ENCODE results near the gene ALG5.
A peak's percentile ranks its signal among the peaks of the same experiment; 100 is the strongest.

ALG5 gene

GRCh38 chr13:36999054-36999714, at the start of gene ALG5:
Gene ALG5, minus strand, starts transcription at chr13:36999340. Its CDS starts 40 bp downstream, at chr13:36999300.
- DNase-seq (ENCODE audit: low read depth in 1 of 2, low spot score in 1 of 2): peak; percentile 84 to 93

GRCh38 chr13:37047846-37048245, 48.7 kb upstream of the ALG5 start:
- DNase-seq (ENCODE audit: low read depth in 1 of 2, low spot score in 1 of 2): no peak

GRCh38 chr13:37047032-37047431, 47.9 kb upstream of the ALG5 start:
- DNase-seq (ENCODE audit: low read depth in 1 of 2, low spot score in 1 of 2): no peak

GRCh38 chr13:37046062-37046461, 46.9 kb upstream of the ALG5 start:
- DNase-seq (ENCODE audit: low read depth in 1 of 2, low spot score in 1 of 2): no peak

- no peak for DNase-seq (ENCODE audit: low read depth in 1 of 2, low spot score in 1 of 2)
Observed at GRCh38 chr13:37040789-37041188, 41.6 kb upstream of the ALG5 start.

GRCh38 chr13:37039896-37040295, 40.8 kb upstream of the ALG5 start:
- no peak for DNase-seq (ENCODE audit: low read depth in 1 of 2, low spot score in 1 of 2)

GRCh38 chr13:37037241-37037640, 38.1 kb upstream of the ALG5 start:
- no peak for DNase-seq (ENCODE audit: low read depth in 1 of 2, low spot score in 1 of 2)

- DNase-seq (ENCODE audit: low read depth in 1 of 2, low spot score in 1 of 2): no peak
Observed at GRCh38 chr13:37029617-37030016, 30.5 kb upstream of the ALG5 start.

GRCh38 chr13:37027639-37028038, 28.5 kb upstream of the ALG5 start:
- DNase-seq (ENCODE audit: low read depth in 1 of 2, low spot score in 1 of 2): no peak

GRCh38 chr13:37026771-37027170, 27.6 kb upstream of the ALG5 start:
- DNase-seq (ENCODE audit: low read depth in 1 of 2, low spot score in 1 of 2): no peak

- no peak for DNase-seq (ENCODE audit: low read depth in 1 of 2, low spot score in 1 of 2)
Observed at GRCh38 chr13:37023871-37024270, 24.7 kb upstream of the ALG5 start.

- no peak for DNase-seq (ENCODE audit: low read depth in 1 of 2, low spot score in 1 of 2)
Observed at GRCh38 chr13:37014609-37015008, 15.5 kb upstream of the ALG5 start.

- no peak for DNase-seq (ENCODE audit: low read depth in 1 of 2, low spot score in 1 of 2)
Observed at GRCh38 chr13:37011788-37012187, 12.6 kb upstream of the ALG5 start.

- DNase-seq (ENCODE audit: low read depth in 1 of 2, low spot score in 1 of 2): no peak
Observed at GRCh38 chr13:37011002-37011401, 11.9 kb upstream of the ALG5 start.

GRCh38 chr13:37010424-37010823, 11.3 kb upstream of the ALG5 start:
- DNase-seq (ENCODE audit: low read depth in 1 of 2, low spot score in 1 of 2): no peak

- no peak for DNase-seq (ENCODE audit: low read depth in 1 of 2, low spot score in 1 of 2)
Observed at GRCh38 chr13:37009692-37010091, 10.6 kb upstream of the ALG5 start.

GRCh38 chr13:37001921-37002250, 2.7 kb upstream of the ALG5 start:
- no peak for DNase-seq (ENCODE audit: low read depth in 1 of 2, low spot score in 1 of 2)

- peak in 1 of 2 donors; percentile 4 for DNase-seq (ENCODE audit: low read depth in 1 of 2, low spot score in 1 of 2)
Observed at GRCh38 chr13:36998624-36999041, 507 bp downstream of the ALG5 start.

- DNase-seq (ENCODE audit: low read depth in 1 of 2, low spot score in 1 of 2): no peak
Observed at GRCh38 chr13:36997716-36998427, 1.3 kb downstream of the ALG5 start.

- DNase-seq (ENCODE audit: low read depth in 1 of 2, low spot score in 1 of 2): no peak
Observed at GRCh38 chr13:36992362-36992761, 6.8 kb downstream of the ALG5 start.

- DNase-seq (ENCODE audit: low read depth in 1 of 2, low spot score in 1 of 2): no peak
Observed at GRCh38 chr13:36986462-36987240, 12.5 kb downstream of the ALG5 start.

- DNase-seq (ENCODE audit: low read depth in 1 of 2, low spot score in 1 of 2): no peak
Observed at GRCh38 chr13:36981156-36981743, 17.9 kb downstream of the ALG5 start.

Measured in activated T-helper 1 cell treated with anti-CD3 and anti-CD28 coated beads, Interleukin-2, amount 50 U/mL, for 16 hours (primary cell).